GM18907 (cell line): ENCODE measurements around the gene NAALADL2.
"Not testable (repeated sequence)": the region's sequence is repeated elsewhere in the genome, so short reads cannot be mapped to it uniquely, and the experiment has no call there.

Source experiments
- ATAC-seq: cut with Tn5 transposase; IDR thresholded peaks from one replicate; pipeline ENCODE4 v1.9.1; 2021; ENCODE audit warnings: mild to moderate bottlenecking, moderate library complexity; ENCODE audit not compliant: unreplicated experiment

Gene NAALADL2

DNA sequence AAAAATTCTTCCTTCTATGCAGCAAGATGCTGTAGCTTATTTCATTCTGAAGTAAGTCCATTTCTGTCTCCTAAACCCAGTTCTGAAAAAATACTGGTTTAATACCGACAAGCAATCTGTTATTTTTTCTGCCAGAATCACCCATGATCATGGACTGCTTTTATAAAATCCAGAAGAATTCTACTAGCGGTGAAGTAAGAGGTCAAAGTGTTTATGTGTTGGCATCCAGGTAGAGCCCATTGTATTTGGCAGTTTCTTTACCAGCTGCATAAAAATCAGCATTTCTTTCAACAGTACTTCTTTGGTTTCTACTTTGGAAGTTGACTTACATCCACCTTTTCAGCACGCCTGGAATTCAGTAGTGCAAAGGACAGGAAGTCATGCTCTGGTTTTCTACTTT is 484.8 kb downstream of the NAALADL2 start:
- ATAC-seq = no peak

DNA sequence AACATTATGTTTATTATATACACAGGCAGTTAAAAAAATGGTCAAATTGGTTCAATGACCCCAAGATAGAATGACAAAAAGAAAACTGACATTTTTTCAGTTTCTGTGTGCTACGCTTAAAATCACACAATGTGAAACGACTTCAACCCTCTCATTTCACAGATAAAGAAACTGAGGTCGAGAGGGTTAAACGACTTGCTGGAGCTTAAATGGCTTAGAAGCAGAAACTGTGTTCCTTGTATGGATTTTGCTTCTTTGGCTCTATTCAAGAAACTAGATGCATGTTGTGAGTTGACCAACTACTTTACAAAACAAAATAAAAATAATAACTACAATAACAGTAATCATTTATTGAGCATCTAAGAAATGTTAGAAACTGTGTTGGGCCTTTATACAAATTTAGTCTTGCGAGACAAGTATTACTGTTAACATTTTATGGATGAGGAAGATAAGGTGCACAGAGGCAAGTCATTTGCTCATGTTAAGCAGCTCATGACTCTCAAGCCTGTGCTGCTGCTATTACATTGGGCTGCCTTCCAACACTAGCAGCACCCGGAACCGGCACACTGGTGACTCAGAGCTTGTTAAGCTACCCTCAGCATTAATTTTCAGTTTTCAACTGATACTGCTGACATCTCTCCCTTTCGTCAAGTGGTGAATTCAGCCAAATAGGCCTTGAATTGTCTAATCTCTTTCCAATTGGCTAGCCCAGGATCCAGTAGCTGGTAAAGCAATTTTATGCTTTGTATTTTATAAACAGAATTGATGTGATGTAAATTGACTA is 487.6 kb downstream of the NAALADL2 start:
- ATAC-seq = no peak

DNA sequence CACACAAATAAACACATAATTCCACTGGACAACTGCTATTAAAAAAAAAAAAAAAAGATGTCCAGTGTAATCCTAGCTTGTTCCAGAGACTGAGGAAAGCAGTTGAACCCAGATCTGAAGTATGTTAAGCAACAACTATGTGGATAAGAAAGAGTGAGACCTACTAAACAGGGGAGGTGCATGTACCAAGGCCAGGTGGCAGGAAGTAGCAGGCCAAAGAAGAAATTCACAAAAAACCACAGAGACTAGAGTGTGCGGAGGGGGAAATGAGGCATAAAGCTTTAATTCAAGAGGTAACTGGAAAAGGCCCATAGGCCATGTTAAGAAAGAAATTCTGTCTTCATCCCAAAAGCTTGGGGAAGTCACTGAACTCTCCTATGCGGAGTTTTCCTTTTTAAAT is 490.0 kb downstream of the NAALADL2 start:
- ATAC-seq = peak; percentile 90

DNA sequence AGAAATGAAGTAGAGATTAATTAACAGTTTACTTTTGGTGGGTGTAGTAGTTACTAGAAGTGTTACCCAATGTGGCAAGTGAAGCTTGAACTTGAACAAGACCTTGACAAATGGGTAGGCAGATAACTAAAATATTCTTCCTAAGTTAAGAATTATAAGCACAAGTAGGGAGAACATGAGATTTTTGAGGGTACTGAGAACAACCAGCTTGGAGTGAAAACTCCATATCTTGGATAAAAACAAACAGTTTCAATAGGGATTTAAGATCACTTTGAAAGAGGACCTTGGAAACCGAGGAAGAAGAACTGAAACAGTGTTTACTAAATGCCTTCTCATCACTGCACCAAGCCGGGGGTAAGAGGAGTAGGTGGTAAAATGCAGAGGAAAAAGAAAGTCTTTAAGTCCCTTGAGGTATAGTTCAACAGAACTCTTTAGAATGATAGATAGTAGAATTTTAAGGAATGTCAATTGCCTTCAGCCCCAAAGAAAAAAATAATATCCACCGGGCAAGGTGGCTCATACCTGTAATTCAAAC is 496.7 kb downstream of the NAALADL2 start:
- peak; percentile 37 for ATAC-seq

DNA sequence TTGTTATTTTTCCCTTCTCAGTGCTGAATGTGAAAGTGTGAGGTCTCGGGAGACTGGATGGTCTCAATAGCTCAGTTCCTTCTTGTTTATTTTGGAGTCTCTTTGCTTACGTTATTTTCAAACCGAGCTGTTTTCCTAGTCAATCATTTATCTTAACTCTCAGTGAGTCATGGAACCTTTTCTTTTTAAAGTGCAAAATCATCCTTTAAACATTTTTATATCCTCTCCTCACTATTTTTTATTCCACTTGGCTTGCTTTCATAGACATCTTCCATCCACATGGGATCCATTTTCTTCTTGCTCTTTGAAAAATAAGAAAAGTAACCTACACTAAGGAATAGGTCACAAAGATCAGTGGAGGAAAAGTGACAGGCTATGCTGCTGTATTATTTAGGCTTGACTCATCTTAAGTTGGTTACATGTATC is 497.8 kb downstream of the NAALADL2 start:
- peak; percentile 59 for ATAC-seq

DNA sequence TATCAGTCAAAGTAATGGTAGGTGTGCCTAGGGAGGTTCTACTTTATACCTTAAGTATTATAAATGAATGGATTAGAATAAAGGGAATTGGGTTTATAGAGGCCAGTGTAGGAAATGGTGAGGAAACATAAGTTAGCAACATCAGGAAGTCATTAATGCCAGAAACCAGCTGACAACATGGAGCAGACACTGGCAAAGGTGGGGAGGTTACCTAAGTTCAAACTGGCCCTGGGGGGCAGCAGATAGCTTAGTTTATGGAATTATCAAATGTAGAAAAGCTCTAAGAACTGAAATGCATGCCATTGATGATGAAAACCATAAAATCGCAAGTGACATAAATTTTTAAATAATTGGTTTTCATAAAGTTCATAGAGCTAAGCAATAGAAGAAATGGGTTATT is 498.6 kb downstream of the NAALADL2 start:
- ATAC-seq = no peak

DNA sequence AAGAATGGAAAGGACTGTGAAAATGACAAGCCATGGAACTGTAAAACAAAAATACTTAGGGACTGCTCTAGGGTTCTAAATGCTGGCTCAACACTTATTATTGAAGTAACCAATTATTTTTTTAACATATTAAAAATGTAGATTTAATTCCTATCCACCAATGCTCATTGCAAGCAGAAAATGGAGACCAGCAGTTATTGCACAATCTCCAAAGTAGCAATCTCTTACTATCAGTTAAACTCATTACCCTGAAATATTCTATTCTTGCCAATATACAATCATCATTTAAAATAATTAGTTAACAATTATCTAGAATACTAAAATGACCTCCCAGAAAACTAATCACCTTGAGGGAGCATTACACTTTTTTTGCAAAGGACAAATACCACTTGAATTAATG is 499.8 kb downstream of the NAALADL2 start:
- no peak for ATAC-seq

DNA sequence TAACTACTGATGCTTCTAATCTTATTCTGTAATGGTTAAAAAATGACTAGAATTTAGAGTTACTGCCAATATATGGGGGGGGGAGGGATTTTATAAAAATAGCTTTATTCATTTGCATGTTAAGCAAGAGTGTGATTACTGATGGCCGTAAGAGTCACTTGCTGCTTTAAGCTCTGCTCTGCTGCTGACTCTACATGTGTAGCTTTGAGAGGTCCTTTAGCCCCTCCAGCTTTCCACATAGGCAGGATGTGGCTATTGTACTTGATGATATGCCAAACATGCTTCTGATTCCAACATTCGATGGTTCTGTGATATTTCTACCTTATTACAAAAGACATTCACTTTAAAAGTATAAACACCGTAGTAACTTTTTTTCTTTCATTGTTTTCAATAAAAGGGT is 511.3 kb downstream of the NAALADL2 start:
- not testable (repeated sequence) for ATAC-seq

DNA sequence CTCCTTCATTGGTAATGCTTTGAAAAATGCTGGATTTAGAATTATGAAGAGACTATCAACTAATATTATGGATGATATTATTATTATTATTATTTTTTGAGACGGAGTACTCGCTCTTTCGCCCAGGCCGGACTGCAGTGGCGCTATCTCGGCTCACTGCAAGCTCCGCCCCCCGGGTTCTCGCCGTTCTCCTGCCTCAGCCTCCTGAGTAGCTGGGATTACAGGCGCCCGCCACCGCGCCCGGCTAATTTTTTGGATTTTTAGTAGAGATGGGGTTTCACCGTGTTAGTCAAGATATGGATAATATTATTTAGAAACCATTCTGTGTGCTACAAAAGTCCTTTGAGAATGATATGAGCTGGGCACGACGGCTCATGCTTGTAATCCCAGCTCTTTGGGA is 512.1 kb downstream of the NAALADL2 start:
- ATAC-seq = not testable (repeated sequence)

DNA sequence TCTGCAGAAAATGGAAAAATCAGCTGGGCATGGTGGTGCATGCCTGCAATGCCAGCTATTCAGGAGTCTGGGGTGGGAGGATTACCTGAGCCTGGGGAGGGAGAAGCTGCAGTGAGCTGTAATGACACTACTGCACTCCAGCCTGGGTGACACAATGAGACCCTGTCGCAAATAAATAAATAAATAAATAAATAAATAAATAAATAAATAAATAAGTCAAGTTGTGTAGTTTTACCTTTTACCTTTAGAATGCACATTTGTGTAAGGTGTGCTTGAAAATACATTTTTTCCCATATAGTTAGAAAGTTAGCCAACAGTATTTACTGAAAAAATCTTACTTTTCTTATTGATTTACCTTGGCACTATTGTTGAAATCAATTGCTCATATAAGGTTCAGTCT is 515.6 kb downstream of the NAALADL2 start:
- ATAC-seq = no peak

DNA sequence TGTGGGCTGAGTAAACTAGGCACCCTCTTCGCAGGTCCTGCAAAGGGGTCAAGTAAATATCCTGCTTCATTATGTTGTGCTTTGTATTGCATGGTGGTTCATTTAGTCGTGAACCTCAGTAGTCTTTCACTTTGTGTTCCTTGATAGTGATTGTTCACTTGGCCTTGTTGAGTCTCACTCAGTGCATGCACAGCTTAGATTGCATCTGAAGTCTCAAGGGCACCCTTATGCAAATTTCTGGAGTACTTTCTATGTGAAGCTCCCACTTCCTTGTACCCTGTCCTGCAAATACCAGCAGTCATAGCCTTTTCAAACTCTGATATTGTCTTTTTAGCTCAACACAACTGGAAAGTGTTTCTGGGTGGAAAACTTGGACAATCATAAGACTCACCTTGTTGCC is 519.2 kb downstream of the NAALADL2 start:
- ATAC-seq = peak; percentile 96

DNA sequence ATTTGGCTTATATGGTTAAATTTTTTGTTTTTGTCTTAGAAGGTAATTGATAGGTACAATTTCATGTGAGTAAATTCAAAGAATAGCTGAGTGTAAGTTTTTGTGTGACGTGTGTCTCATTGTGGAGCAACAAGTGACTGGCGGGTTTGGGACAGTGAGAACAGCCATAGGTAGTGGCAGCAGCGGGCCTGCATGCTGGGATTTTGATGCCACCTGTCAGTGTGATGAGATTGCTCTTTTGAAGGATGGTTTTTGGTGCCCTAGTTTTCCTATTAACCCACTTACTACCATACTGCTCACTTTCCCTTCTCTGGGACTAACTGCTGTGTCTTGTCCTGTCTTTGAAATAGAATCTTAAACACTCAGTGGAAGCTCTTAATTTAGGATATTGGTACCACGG is 522.6 kb downstream of the NAALADL2 start:
- ATAC-seq = no peak

DNA sequence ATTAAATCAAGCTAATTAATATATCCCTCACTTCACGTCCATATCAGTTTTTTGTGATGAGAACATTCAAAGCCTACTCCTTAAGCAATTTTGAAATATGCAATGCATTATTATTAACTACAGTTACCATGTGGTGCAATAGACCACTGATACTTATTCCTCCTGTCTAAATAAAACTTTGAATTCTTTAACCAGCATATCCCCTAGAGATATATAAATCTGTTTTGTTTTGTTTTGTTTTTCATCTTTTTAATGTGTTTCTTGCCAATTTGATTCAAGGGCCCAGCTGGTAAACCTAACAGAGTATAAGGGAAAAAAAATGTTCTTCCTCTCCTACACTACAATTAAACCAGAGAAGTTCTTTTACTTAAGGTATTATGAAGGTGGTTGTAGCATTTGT is 524.2 kb downstream of the NAALADL2 start:
- no peak for ATAC-seq

DNA sequence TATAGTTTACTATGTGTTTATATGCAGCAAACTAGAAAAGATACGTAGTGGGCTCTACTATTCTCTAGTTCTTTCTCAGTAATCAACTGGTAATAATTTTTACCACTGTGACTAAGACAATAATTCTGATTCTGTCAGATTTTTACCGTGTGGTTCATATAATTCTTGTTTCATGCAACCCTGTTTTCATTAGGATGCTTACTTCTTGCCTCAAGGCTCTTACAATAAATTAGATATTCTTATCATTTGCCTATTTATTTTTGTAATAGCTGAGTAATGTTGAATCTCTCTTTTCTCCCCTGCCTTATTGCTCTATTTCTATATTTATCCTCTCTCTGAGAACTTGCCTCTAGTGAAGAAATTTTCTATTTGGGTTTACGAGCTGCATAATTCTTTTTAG is 524.7 kb downstream of the NAALADL2 start:
- ATAC-seq = no peak

DNA sequence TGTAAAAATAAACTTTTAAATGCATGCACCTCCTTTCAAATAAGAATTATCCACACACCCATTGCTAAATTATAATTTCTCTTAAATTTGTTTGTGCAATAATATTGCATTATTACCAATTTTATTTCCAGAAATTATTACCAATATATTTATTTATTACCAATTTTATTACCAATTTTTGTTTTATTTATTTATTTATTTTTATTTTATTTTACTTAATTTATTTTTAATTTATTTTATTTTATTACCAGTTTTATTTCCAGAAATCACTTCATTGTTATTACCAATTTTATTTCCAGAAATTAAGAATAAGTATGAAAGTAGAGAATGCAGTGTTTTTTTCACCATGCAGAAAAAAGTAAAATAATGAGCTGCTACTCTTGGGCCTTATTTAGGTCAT is 525.4 kb downstream of the NAALADL2 start:
- no peak for ATAC-seq

DNA sequence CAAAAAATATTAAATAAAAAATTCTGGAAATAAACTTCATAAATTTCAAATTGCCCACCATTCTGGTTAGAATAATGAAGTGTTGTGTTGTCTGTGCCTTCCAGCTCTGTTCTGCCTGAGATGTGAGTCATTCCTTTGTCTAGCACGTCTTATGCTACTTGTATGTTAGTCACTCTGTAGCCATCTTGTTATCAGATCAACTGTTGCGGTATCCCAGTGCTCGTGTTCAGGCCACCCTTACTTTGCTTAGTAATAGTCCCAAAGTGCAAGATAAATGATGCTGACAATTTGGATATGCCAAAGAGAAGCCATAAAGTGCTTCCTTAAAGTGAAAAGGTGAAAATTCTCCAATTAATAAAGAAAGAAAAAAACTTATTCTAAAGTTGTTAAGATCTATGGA is 527.5 kb downstream of the NAALADL2 start:
- no peak for ATAC-seq

DNA sequence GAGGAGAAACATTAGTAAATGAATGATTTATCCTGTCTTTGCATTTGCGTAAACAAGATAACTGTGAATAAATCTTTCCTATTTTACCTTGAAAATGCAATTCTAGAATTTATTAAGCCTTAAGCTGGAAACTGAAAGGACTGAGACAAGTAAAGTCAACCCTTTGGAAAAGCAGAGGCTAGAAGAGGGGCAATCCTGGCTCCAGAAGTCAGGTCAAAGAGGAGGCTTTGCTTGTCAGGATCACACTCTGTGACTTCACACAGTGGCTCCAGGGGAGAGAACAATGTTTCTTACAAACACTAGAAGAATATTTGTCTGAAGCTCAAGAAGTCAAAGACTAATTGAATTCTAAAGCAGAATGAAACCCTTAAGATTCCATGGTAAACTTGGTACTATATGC is 530.4 kb downstream of the NAALADL2 start:
- ATAC-seq = no peak

DNA sequence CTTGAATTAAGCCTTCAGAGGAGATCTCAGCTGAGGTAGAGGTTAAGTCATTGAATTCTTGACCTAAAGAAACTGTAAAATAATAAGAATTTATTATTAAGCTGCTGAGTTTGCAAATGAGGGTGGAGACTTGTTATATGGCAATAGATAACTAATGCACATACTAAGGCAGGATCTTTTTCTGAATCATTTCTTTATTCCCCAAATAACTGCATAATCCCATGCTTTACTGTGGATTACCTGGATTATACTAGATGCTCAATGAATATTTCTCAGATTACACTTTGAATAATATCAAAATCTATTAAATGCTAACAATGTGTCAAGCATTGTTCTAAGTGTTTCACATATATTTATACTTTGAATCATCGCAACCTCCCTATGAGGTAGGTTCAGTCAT is 532.5 kb downstream of the NAALADL2 start:
- ATAC-seq = no peak

DNA sequence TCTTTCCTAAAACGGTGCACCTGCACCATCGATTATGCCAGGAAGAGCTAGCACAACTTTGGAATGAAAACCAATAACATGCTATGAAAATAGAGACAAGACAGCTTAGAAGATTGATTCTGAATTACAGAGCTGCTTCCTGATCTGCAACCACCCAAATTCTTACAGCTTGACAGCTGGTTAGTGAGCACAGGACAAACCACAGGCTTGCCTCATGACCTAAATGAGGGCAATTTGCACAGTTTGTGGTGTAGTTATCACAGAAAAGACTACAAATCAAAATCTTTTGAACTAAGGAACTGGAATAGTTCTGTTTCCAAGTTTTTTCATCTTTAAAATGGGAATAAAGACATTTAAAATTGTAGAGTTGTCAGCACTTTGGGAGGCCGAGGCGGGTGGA is 533.5 kb downstream of the NAALADL2 start:
- no peak for ATAC-seq

DNA sequence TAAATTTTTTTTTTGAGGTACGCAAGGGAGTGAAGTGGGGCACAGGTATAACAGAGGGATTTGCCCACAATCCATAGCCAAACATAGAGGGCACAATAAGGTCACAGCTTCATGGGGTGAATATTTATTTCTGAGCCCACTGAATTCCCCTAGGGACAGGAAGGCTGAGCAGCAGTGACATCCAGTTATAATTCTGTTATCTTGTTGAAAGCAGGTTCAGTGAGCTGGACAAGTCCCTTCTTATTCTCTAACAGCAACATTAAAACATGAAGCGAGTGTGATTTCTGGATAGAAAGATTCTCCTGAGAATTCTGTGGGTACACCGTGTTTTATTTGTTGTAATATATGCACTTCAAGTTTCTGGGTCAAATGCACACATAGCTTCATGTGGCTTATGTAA is 538.2 kb downstream of the NAALADL2 start:
- no peak for ATAC-seq

DNA sequence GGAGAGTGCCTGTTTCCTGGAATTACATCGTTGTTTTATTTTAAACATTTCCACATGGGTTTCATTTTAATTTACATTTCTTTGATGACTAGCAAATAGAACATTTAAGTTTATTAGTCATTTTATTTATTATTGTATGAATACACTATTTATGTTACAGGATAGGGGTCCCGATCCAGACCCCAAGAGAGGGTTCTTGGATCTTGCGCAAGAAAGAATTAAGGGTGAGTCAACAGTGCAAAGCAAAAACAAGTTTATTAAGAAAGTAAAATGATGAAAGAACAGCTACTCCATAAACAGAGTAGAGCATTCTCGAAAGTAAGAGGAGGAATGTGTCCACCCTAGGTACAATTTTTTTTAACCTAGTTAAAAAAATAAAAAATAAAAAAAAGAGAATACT is 539.5 kb downstream of the NAALADL2 start:
- ATAC-seq = no peak

DNA sequence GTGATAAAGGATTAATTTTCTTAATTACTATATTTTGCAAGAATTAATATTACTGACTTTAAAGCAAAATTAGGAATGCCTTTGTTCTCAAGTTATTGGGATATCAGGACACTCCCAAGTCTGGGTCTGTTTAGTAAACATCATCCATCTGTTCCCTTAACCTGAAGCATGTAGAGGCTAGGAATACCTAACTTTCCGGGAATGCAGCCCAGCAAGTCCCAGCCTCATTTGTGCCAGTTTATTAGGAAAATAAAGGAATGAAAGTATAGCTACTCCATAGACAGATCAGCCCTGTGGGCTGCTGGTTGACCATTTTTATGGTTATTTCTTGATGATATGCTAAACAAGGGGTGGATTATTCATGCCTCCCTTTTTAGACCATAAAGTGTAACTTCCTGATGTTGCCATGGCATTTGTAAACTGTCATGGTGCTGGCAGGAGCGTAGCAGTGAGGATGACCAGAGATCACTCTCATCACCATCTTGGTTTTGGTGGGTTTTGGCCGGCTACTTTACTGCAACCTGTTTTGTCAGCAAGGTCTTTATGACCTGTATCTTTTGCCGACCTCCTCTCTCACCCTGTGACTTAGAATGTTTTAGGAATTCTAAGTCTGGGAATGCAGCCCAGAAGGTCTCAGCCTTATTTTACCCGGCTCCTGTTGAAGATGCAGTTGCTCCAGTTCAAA is 540.2 kb downstream of the NAALADL2 start:
- ATAC-seq = no peak
